Mesendoderm (in vitro differentiated cells): Measurements from ENCODE around the gene EME1.

ENCODE experiments used
- DNase-seq: peaks from one replicate; pipeline ENCODE4 v3.0.0; 2013
- H2AK5ac ChIP-seq: 2 replicates; pipeline ENCODE4 v1.6.1; 2013; ENCODE audit warnings: low read length, inconsistent platforms
- H2BK120ac ChIP-seq: 2 replicates; pipeline ENCODE4 v1.6.1; 2013; ENCODE audit warnings: low read depth, mild to moderate bottlenecking, low read length, moderate library complexity, mixed read lengths
- H2BK15ac ChIP-seq: replicated peaks from 2 replicates; pipeline ENCODE4 v1.6.1; 2013; ENCODE audit warnings: low read depth, mild to moderate bottlenecking, moderate library complexity
- H2BK5ac ChIP-seq: 2 replicates; pipeline ENCODE4 v1.6.1; 2013; ENCODE audit warnings: low read length, inconsistent platforms
- H3K18ac ChIP-seq: 2 replicates; pipeline ENCODE4 v1.6.1; 2013; ENCODE audit warnings: mild to moderate bottlenecking, low read length, mixed read lengths
- H3K23ac ChIP-seq: one replicate; pipeline ENCODE4 v1.6.1; 2013; ENCODE audit warnings: low read length
- H3K27ac ChIP-seq: 2 replicates; pipeline ENCODE4 v1.5.1; 2013; ENCODE audit warnings: low read depth, mild to moderate bottlenecking, inconsistent platforms, low read length, moderate library complexity
- H3K27me3 ChIP-seq: 2 replicates; pipeline ENCODE4 v1.6.1; 2013; ENCODE audit warnings: low read length, control low read depth, mild to moderate bottlenecking, inconsistent platforms; ENCODE audit not compliant: insufficient read depth, poor library complexity
- H3K36me3 ChIP-seq: 2 replicates; pipeline ENCODE4 v1.6.1; 2013; ENCODE audit warnings: low read length, inconsistent platforms; ENCODE audit not compliant: control insufficient read depth, insufficient read depth
- H3K4ac ChIP-seq: one replicate; pipeline ENCODE4 v1.6.1; 2013; ENCODE audit warnings: low read depth, mild to moderate bottlenecking, low read length, moderate library complexity
- H3K4me1 ChIP-seq: 2 replicates; pipeline ENCODE4 v1.6.1; 2013; ENCODE audit warnings: low read depth, low read length, inconsistent platforms; ENCODE audit not compliant: control insufficient read depth
- H3K4me2 ChIP-seq: 2 replicates; pipeline ENCODE4 v1.6.1; 2013; ENCODE audit warnings: low read length
- H3K4me3 ChIP-seq: 2 replicates; pipeline ENCODE4 v1.5.1; 2013; ENCODE audit warnings: mild to moderate bottlenecking, low read length
- H3K56ac ChIP-seq: one replicate; pipeline ENCODE4 v1.6.1; 2013; ENCODE audit warnings: low read length
- H3K79me1 ChIP-seq: 2 replicates; pipeline ENCODE4 v1.6.1; 2013; ENCODE audit warnings: low read length, inconsistent platforms
- H3K79me2 ChIP-seq: 2 replicates; pipeline ENCODE4 v1.6.1; 2013; ENCODE audit warnings: mild to moderate bottlenecking, low read length; ENCODE audit not compliant: control insufficient read depth, insufficient read depth
- H3K9ac ChIP-seq: 2 replicates; pipeline ENCODE4 v1.6.1; 2013; ENCODE audit warnings: low read length, inconsistent platforms
- H4K5ac ChIP-seq: one replicate; pipeline ENCODE4 v1.6.1; 2013; ENCODE audit warnings: low read length
- H4K8ac ChIP-seq: one replicate; pipeline ENCODE4 v1.6.1; 2013; ENCODE audit warnings: low read depth, mild to moderate bottlenecking, control low read depth, low read length, moderate library complexity
- WGBS: extraction: QIAGEN DNeasy Blood & Tissue Kit; methylation state at CpG from one replicate; pipeline ENCODE4 v1.1.7; 2013; ENCODE audit warnings: low lambda C conversion rate, missing lambda C conversion rate; ENCODE audit not compliant: insufficient coverage; ENCODE audit errors: extremely low coverage; 5-methylcytosine and 5-hydroxymethylcytosine counted together

Gene EME1

DNA sequence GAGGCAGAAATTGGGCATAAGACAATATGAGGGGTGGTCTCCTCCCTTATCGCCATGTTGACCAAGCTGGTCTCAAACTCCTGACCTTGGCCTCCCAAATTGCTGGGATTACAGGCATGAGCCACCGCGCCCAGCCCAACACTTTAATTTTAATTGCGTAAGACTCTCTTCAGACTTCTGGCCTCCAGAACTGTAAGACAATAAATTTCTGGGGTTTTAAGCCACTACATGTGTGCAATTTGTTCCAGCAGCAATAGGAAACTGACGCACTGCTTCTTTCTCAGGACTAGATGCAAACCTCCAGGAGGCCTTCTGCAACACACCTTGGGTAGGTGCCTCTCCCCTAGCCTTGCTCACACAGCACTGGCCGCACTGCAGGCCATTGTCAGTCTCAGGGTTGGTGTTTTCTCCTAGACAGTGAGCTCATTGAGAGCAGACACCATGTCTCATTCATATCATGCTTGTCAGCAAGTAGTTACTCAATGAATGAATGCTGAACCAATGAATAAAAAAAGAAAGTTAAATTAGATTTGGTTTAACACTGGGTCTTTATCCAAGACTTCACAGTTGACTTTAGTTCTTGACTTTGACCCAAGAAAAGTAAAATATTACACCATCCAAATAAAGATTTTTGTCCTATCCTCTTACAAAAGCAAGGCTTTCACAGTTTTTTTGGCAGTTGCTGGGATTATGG is 47.5 kb downstream of the EME1 start:
- no CpG with 5 or more reads among the region's 6 CpGs for WGBS
- Histone ChIP-seq H2BK15ac (no peak overlapping the region), H4K8ac (no peak overlapping the region), H4K5ac (no peak overlapping the region), H3K9ac (no peak overlapping the region), H3K18ac (no peak overlapping the region), H2BK120ac (no peak overlapping the region), H3K23ac (no peak overlapping the region), H2AK5ac (no peak overlapping the region), H3K36me3 (no peaks in the 10 kb centered on the region), H3K4me3 (no peak overlapping the region), H2BK5ac (no peak overlapping the region), H3K27me3 (no peaks in the 10 kb centered on the region), H3K4ac (no peak overlapping the region), H3K4me2 (no peak overlapping the region), H3K4me1 (peaks cover 5% of the 10 kb centered on the region), H3K79me2 (no peaks in the 10 kb centered on the region), H3K79me1 (no peaks in the 10 kb centered on the region), H3K56ac (no peak overlapping the region), H3K27ac (no peak overlapping the region)
- no peak for DNase-seq

DNA sequence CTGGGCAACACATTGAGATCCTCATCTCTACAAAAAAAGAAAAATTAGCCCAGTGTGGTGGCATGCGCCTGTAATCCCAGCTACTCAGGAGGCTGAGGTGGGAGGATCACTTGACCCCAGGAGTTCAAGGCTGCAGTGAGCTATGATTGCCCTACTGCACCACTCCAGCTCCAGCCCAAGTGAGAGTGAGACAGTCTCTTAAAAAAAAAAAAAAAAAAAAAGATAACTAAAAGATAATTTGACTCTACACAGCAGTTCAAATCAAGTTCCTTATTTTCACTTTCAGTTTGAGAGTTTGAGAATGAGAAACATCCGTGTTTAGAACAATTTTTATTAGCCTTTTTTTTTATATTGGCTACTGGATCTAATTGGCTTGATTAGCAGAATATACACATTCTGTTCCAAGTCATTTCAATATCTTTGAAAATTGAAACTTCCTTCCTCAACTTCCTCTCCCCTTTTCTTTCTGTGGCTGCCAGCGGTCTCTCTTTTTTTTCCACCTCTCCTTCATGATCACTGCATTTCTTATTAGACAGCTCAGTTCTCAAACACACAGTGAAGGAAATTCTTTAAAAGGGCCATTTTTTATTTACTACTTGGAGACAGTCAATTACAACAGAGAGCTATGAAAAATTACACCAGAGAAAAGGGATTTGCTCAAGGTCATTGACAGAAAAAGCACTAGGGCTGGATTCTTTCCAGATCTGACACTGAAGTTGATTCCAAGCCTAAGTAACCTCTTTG is 48.5 kb downstream of the EME1 start:
- Histone ChIP-seq H2AK5ac (no peak overlapping the region), H3K4me1 (peaks cover 6% of the 10 kb centered on the region), H4K8ac (no peak overlapping the region), H3K27me3 (no peaks in the 10 kb centered on the region), H3K4me2 (no peak overlapping the region), H3K9ac (no peak overlapping the region), H3K18ac (no peak overlapping the region), H2BK5ac (no peak overlapping the region), H3K27ac (no peak overlapping the region), H4K5ac (no peak overlapping the region), H3K56ac (no peak overlapping the region), H3K4me3 (no peak overlapping the region), H3K79me1 (no peaks in the 10 kb centered on the region), H2BK15ac (no peak overlapping the region), H3K23ac (no peak overlapping the region), H2BK120ac (no peak overlapping the region), H3K4ac (no peak overlapping the region), H3K36me3 (no peaks in the 10 kb centered on the region), H3K79me2 (no peaks in the 10 kb centered on the region)
- no peak for DNase-seq
- no CpG with 5 or more reads among the region's 3 CpGs for WGBS

DNA sequence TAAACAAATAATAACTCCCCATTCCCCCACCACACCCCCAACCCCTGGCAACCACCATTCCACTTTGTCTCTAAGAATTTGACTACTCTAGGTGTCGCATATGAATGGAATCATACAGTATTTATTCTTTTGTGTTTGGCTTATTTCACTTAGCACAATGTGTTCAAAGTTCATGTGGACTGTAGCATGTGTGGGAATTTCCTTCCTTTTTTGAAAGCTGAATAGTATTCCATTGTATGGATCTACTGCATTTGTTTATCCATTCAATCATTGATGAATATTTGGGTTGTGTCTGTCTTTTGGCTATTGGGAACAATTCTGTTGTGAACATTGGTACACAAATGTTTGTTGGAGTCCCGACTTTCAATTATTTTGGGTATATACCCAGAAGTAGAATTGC is 49.7 kb downstream of the EME1 start:
- Histone ChIP-seq H3K79me1 (no peaks in the 10 kb centered on the region), H3K4ac (no peak overlapping the region), H3K4me3 (no peak overlapping the region), H3K36me3 (no peaks in the 10 kb centered on the region), H2BK15ac (no peak overlapping the region), H3K27me3 (no peaks in the 10 kb centered on the region), H3K9ac (no peak overlapping the region), H3K23ac (no peak overlapping the region), H2AK5ac (no peak overlapping the region), H2BK120ac (no peak overlapping the region), H3K4me1 (peaks cover 12% of the 10 kb centered on the region), H3K56ac (no peak overlapping the region), H4K5ac (no peak overlapping the region), H3K18ac (no peak overlapping the region), H3K4me2 (no peak overlapping the region), H3K27ac (no peak overlapping the region), H4K8ac (no peak overlapping the region), H2BK5ac (no peak overlapping the region), H3K79me2 (no peaks in the 10 kb centered on the region)
- no peak for DNase-seq
- no CpG with 5 or more reads among the region's 2 CpGs for WGBS

GRCh38 chr17:50423553-50424159 is 50.6 kb downstream of the EME1 start:
- Histone ChIP-seq H2BK120ac (no peak overlapping the region), H3K79me2 (no peaks in the 10 kb centered on the region), H3K27me3 (no peaks in the 10 kb centered on the region), H4K8ac (no peak overlapping the region), H2BK5ac (no peak overlapping the region), H2BK15ac (no peak overlapping the region), H2AK5ac (no peak overlapping the region), H3K4ac (no peak overlapping the region), H3K4me1 (peaks cover 12% of the 10 kb centered on the region), H3K27ac (no peak overlapping the region), H3K56ac (no peak overlapping the region), H3K79me1 (no peaks in the 10 kb centered on the region), H3K18ac (no peak overlapping the region), H3K36me3 (no peaks in the 10 kb centered on the region), H3K4me2 (no peak overlapping the region), H3K23ac (no peak overlapping the region), H4K5ac (no peak overlapping the region), H3K4me3 (no peak overlapping the region), H3K9ac (no peak overlapping the region)
- peak; percentile 58 for DNase-seq
- no CpG with 5 or more reads among the region's 6 CpGs for WGBS

- no peaks in the 10 kb centered on the region for H3K27me3 ChIP-seq
- no peaks in the 10 kb centered on the region for H3K79me1 ChIP-seq
- H3K4ac ChIP-seq, result no peak overlapping the region
- peaks cover 12% of the 10 kb centered on the region for H3K4me1 ChIP-seq
- H3K4me3 ChIP-seq, result no peak overlapping the region
- no peak overlapping the region for H3K18ac ChIP-seq
- H3K36me3 ChIP-seq, result no peaks in the 10 kb centered on the region
- no peak overlapping the region for H3K23ac ChIP-seq
- no peaks in the 10 kb centered on the region for H3K79me2 ChIP-seq
- DNase-seq, result no peak
- no peak overlapping the region for H3K9ac ChIP-seq
- peak overlapping the region; percentile 37 for H3K56ac ChIP-seq
- no peak overlapping the region for H2AK5ac ChIP-seq
- H3K4me2 ChIP-seq, result no peak overlapping the region
- no CpG with 5 or more reads among the region's 9 CpGs for WGBS
- no peak overlapping the region for H2BK120ac ChIP-seq
- no peak overlapping the region for H3K27ac ChIP-seq
- no peak overlapping the region for H2BK15ac ChIP-seq
- H2BK5ac ChIP-seq, result no peak overlapping the region
- no peak overlapping the region for H4K8ac ChIP-seq
- H4K5ac ChIP-seq, result no peak overlapping the region
These were observed 51.4 kb downstream of the EME1 start for GRCh38 chr17:50424246-50424995.
